DMS53 (cell line): ENCODE results near the gene TMBIM6.

Experiments used
- DNase-seq: peaks from one replicate; lab custom pipeline; 2025; lab: John Stamatoyannopoulos, UW

The TMBIM6 gene

DNA sequence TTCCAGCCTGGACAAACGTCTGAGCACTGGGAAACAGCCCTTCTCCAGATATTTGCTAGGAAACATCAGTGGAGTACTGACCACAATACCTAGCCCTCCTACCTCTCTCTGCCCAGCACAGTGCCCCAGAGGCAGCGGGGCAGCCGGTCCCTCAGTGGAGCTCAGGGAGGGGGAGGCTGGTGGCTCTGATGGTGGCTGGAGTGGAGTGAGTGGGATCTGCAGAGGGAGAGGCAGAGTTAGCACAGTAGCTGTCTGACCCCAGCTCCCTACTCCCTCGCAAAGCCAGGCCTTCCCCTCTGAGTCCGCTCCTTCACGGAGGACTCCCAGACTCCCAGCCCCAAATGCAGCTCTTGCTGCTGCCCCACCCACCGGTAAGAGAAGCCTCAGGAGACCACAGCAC is 56.9 kb downstream of the TMBIM6 start:
- no peak for DNase-seq

GRCh38 chr12:49798934-49799333 is 57.6 kb downstream of the TMBIM6 start:
- no peak for DNase-seq

GRCh38 chr12:49800421-49801140 is 59.2 kb downstream of the TMBIM6 start:
- no peak for DNase-seq

- DNase-seq, result no peak
Measured at GRCh38 chr12:49801141-49802063, 60.0 kb downstream of the TMBIM6 start.

DNA sequence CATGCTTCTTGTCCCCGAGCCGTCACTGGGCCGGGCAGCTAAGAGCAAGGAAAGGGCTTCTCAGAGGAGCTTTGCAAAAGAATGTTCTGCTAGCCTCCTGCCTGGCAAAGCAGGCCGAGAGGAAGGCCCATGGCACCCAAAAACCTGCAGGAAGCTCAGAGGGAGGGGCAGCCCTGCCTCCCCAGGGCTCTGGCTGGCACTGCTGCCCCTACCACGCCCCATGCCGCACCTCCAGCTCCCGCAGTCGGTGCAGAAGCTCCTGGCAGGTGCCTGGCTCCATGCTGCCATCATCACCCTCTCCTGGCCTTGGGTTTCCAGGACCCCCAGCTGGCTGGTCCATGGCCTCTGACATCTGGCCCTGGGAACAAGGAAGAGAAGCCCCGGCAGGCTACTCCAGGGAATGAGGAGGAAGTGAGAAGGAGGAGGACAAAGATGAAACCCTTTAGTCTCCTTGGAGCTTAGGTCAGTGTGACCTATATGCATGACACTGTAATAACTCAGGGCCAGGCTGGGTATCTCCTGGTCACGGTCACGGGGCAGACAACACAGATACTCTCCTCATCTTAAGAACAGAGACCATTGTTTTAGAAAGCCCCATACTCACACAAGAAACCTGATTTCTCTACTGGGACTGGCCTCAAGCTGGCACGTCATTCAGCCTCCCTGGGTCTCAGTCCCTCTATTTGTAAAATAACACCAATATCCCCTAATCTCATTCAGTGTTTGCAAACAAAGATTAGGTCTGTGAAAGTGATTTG is 62.5 kb downstream of the TMBIM6 start:
- DNase-seq, result no peak

GRCh38 chr12:49804821-49805220 is 63.5 kb downstream of the TMBIM6 start:
- no peak for DNase-seq

DNA sequence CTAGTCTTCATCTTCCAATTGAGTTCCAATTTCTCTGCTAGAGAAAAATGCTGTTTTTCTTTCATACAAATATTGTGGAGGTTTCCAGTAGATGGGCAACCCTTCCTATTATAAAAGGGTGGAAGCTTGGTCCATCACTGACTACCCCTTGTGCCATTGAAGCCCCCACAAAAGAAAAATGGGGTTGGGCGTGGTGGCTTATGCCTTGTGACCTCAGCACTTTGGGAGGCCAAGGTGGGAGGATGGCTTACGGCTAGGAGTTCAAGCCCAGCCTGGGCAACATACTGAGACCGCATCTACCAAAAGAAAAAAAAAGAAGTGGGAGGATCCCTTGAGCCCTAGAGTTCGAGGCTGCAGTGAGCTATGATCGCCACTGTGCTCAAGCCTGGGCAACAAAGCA is 64.1 kb downstream of the TMBIM6 start:
- no peak for DNase-seq

GRCh38 chr12:49806321-49806813 is 65.0 kb downstream of the TMBIM6 start:
- DNase-seq, result no peak

- no peak for DNase-seq
Measured at GRCh38 chr12:49806877-49807276, 65.5 kb downstream of the TMBIM6 start.

GRCh38 chr12:49807991-49808580 is 66.7 kb downstream of the TMBIM6 start:
- no peak for DNase-seq

DNA sequence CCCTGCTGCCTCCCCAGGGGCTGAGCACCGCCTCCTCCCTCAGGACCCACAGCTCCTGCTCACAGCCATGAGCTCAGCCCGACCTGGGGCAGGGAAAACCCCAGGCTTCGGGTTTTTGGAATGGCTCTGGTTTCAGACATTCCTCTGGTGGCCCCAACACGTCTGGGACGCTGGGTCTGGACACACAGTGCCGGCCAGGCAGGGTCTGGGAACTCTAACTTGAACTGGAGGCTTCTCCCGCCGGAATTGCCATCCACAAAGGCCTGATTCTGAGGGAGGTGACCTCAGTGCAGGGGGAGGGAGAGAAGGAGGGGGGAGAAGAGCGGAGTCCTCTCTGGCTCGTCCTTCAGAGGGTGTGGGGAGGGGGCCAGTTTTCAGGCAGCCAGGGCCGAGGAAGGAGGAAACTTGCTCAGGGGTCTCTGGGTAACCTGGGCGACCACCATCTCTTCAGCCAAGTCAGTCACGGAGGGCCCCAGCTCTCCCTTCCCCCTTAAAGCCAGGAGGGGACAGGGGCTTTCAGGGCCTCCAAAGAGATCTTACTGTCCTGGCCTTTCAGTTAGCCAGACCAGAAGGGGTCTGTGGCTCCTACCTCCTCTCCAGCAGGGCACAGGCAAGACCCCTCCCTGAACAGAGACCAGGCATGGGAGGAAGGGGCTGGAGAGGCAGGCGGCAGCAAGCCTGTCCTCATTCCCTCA is 67.5 kb downstream of the TMBIM6 start:
- no peak for DNase-seq

- DNase-seq, result no peak
Measured at GRCh38 chr12:49809381-49809905, 68.1 kb downstream of the TMBIM6 start.

GRCh38 chr12:49809906-49810389 is 68.6 kb downstream of the TMBIM6 start:
- no peak for DNase-seq

DNA sequence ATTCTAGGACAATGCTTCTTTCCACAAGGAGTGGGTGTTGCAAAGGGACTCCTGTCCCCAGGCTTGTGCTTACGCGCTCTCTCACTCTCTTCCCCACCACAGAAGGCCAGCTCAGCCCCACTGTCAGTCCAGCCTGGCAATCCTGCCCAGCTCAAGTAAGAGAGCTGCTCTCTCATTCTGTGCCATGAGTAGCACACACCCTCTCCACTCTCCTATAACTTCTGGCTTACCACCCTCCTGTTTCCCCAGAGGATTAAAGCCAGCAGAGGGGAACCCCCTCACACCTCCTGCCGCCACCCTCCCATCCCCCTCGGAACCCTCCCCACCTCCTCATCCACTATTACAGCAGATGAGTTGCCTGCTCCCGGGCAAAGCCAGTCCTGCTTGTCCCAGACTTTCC is 69.8 kb downstream of the TMBIM6 start:
- DNase-seq, result no peak

- DNase-seq, result no peak
Measured at GRCh38 chr12:49811961-49812401, 70.6 kb downstream of the TMBIM6 start.

- DNase-seq, result no peak
Measured at GRCh38 chr12:49813131-49813530, 71.8 kb downstream of the TMBIM6 start.
